BLaER1 treated with 17β-estradiol and CSF1 and Interleukin-3, amounts not matched to agents 10 nM and 100 nM (cell line): ENCODE data around the gene PRR19.
A peak's percentile ranks its signal among the peaks of the same experiment; 100 is the strongest.

ENCODE experiments used
- H3K27ac ChIP-seq, 11 experiments: shearing (Covaris generic); formaldehyde crosslinking; 2 replicates each; pipeline ENCODE4 v1.8.1; 2022
- H3K27me3 ChIP-seq, 11 experiments: shearing (Covaris generic); formaldehyde crosslinking; 2 replicates each; pipeline ENCODE4 v1.8.1; 2022
- H3K36me3 ChIP-seq, 11 experiments: shearing (Covaris generic); formaldehyde crosslinking; 2 replicates each; pipeline ENCODE4 v1.8.1; 2022
- H3K4me1 ChIP-seq, 10 experiments: shearing (Covaris generic); formaldehyde crosslinking; 2 replicates each; pipeline ENCODE4 v1.8.1; 2022
- H3K4me2 ChIP-seq, 11 experiments: shearing (Covaris generic); formaldehyde crosslinking; 2 replicates each; pipeline ENCODE4 v1.8.1; 2022
- H3K4me3 ChIP-seq, 10 experiments: shearing (Covaris generic); formaldehyde crosslinking; 2 replicates each; pipeline ENCODE4 v1.8.1; 2022
- H3K9ac ChIP-seq, 11 experiments: shearing (Covaris generic); formaldehyde crosslinking; 2 replicates each; pipeline ENCODE4 v1.8.1; 2022
- H3K9me3 ChIP-seq, 11 experiments: shearing (Covaris generic); formaldehyde crosslinking; replicated peaks in 1 of 11; 2 replicates each; pipeline ENCODE4 v1.8.1; 2022
- H4K20me1 ChIP-seq, 11 experiments: shearing (Covaris generic); formaldehyde crosslinking; 2 replicates each; pipeline ENCODE4 v1.8.1; 2022
- Cebpa-rat ChIP-seq, 11 experiments: shearing (Covaris generic); IDR thresholded peaks; 2 replicates each; pipeline ENCODE4 v1.8.1; 2022

The PRR19 gene

GRCh38 chr19:42274065-42274682, 27.8 kb upstream of the PRR19 start:
- peak overlapping the region in 9 of 11 experiments; percentile 9 to 80 (median 35); a peak in 9 of 22 replicates for H3K9ac ChIP-seq
- no peak for TF ChIP-seq Cebpa-rat (IDR thresholded peaks at IDR 0.05)
- no peaks in the 10 kb centered on the region for H3K9me3 ChIP-seq
- H3K36me3 ChIP-seq: peaks cover 38 to 69% (median 45%) of the 10 kb centered on the region in 11 experiments
- peaks cover 55 to 85% (median 71%) of the 10 kb centered on the region in 10 experiments for H3K4me1 ChIP-seq
- H3K4me2 ChIP-seq: peak overlapping the region in 4 of 11 experiments; percentile 5 to 100 (median 96); a peak in 7 of 22 replicates
- no peak overlapping the region for H3K27ac ChIP-seq
- H3K4me3 ChIP-seq: no peak overlapping the region
- H3K27me3 ChIP-seq: no peaks in the 10 kb centered on the region
- peaks cover 7 to 81% (median 43%) of the 10 kb centered on the region in 11 experiments; a peak in 17 of 22 replicates for H4K20me1 ChIP-seq

GRCh38 chr19:42275103-42275502, 26.8 kb upstream of the PRR19 start:
- peaks cover 7 to 90% (median 47%) of the 10 kb centered on the region in 11 experiments; a peak in 17 of 22 replicates for H4K20me1 ChIP-seq
- H3K27ac ChIP-seq: no peak overlapping the region; a peak in 1 of 22 replicates
- H3K27me3 ChIP-seq: no peaks in the 10 kb centered on the region
- no peak overlapping the region for H3K4me3 ChIP-seq
- no peaks in the 10 kb centered on the region for H3K9me3 ChIP-seq
- peak overlapping the region in 6 of 11 experiments; percentile 12 to 100 (median 93); a peak in 9 of 22 replicates for H3K4me2 ChIP-seq
- no peak for TF ChIP-seq Cebpa-rat (IDR thresholded peaks at IDR 0.05)
- peak overlapping the region in 10 of 11 experiments; percentile 7 to 80 (median 32); a peak in 10 of 22 replicates for H3K9ac ChIP-seq
- H3K36me3 ChIP-seq: peaks cover 38 to 69% (median 45%) of the 10 kb centered on the region in 11 experiments
- H3K4me1 ChIP-seq: peaks cover 55 to 85% (median 75%) of the 10 kb centered on the region in 10 experiments

- peaks cover 51 to 81% (median 73%) of the 10 kb centered on the region in 10 experiments for H3K4me1 ChIP-seq
- H3K9me3 ChIP-seq: no peaks in the 10 kb centered on the region
- TF ChIP-seq Cebpa-rat (IDR thresholded peaks at IDR 0.05): no peak
- no peaks in the 10 kb centered on the region for H3K27me3 ChIP-seq
- peaks cover 38 to 69% (median 45%) of the 10 kb centered on the region in 11 experiments for H3K36me3 ChIP-seq
- peak overlapping the region in 1 of 11 experiments; percentile 33; a peak in 1 of 22 replicates for H3K27ac ChIP-seq
- peak overlapping the region in 7 of 11 experiments; percentile 12 to 100 (median 98); a peak in 10 of 22 replicates for H3K4me2 ChIP-seq
- no peak overlapping the region for H3K4me3 ChIP-seq
- peaks cover 7 to 92% (median 47%) of the 10 kb centered on the region in 11 experiments; a peak in 17 of 22 replicates for H4K20me1 ChIP-seq
- H3K9ac ChIP-seq: peak overlapping the region in 10 of 11 experiments; percentile 5 to 80 (median 32); a peak in 13 of 22 replicates
Measured at GRCh38 chr19:42275517-42275916, 26.4 kb upstream of the PRR19 start.

- Histone ChIP-seq H3K4me1 (peaks cover 46 to 76% (median 69%) of the 10 kb centered on the region in 10 experiments), H3K4me2 (peak overlapping the region in 8 of 11 experiments; percentile 8 to 100 (median 96); a peak in 11 of 22 replicates), H3K27me3 (no peaks in the 10 kb centered on the region), H3K9ac (peak overlapping the region in 8 of 11 experiments; percentile 5 to 80 (median 32); a peak in 11 of 22 replicates), H4K20me1 (peaks cover 9 to 90% (median 48%) of the 10 kb centered on the region in 11 experiments; a peak in 17 of 22 replicates), H3K27ac (peak overlapping the region in 2 of 11 experiments; percentile 20 to 33; a peak in 2 of 22 replicates), H3K36me3 (peaks cover 38 to 68% (median 45%) of the 10 kb centered on the region in 11 experiments), H3K9me3 (no peaks in the 10 kb centered on the region), H3K4me3 (no peak overlapping the region)
- TF ChIP-seq Cebpa-rat (IDR thresholded peaks at IDR 0.05): no peak
Measured at GRCh38 chr19:42276284-42276683, 25.6 kb upstream of the PRR19 start.

GRCh38 chr19:42276821-42277220, 25.1 kb upstream of the PRR19 start:
- peaks cover 13 to 84% (median 49%) of the 10 kb centered on the region in 11 experiments; a peak in 17 of 22 replicates for H4K20me1 ChIP-seq
- peak overlapping the region in 9 of 11 experiments; percentile 90 to 100 (median 98); a peak in 11 of 22 replicates for H3K4me2 ChIP-seq
- H3K36me3 ChIP-seq: peaks cover 36 to 63% (median 42%) of the 10 kb centered on the region in 11 experiments
- H3K4me3 ChIP-seq: no peak overlapping the region
- TF ChIP-seq Cebpa-rat (IDR thresholded peaks at IDR 0.05): no peak
- H3K4me1 ChIP-seq: peaks cover 48 to 76% (median 69%) of the 10 kb centered on the region in 10 experiments
- H3K9ac ChIP-seq: peak overlapping the region in 7 of 11 experiments; percentile 11 to 83 (median 80); a peak in 11 of 22 replicates
- H3K27ac ChIP-seq: peak overlapping the region in 2 of 11 experiments; percentile 20 to 33; a peak in 2 of 22 replicates
- no peaks in the 10 kb centered on the region for H3K27me3 ChIP-seq
- H3K9me3 ChIP-seq: no peaks in the 10 kb centered on the region

- Histone ChIP-seq H3K4me3 (peak overlapping the region in 1 of 10 experiments; percentile 72; a peak in 1 of 20 replicates), H4K20me1 (peaks cover 20 to 77% (median 54%) of the 10 kb centered on the region in 11 experiments; a peak in 17 of 22 replicates), H3K36me3 (peaks cover 24 to 52% (median 31%) of the 10 kb centered on the region in 11 experiments), H3K9me3 (no peaks in the 10 kb centered on the region), H3K9ac (peak overlapping the region; percentile 31 to 84 (median 80); a peak in 19 of 22 replicates), H3K27me3 (no peaks in the 10 kb centered on the region), H3K4me2 (peak overlapping the region; percentile 90 to 100 (median 97)), H3K27ac (peak overlapping the region in 10 of 11 experiments; percentile 10 to 85 (median 39); a peak in 16 of 22 replicates), H3K4me1 (peaks cover 59 to 84% (median 76%) of the 10 kb centered on the region in 10 experiments)
- TF ChIP-seq Cebpa-rat (IDR thresholded peaks at IDR 0.05): no peak
Measured at GRCh38 chr19:42277821-42278451, 24.0 kb upstream of the PRR19 start.

- no peaks in the 10 kb centered on the region for H3K27me3 ChIP-seq
- peaks cover 24 to 77% (median 54%) of the 10 kb centered on the region in 11 experiments; a peak in 17 of 22 replicates for H4K20me1 ChIP-seq
- H3K9ac ChIP-seq: peak overlapping the region; percentile 76 to 86 (median 80); a peak in 21 of 22 replicates
- H3K4me3 ChIP-seq: peak overlapping the region in 6 of 10 experiments; percentile 67 to 77 (median 72); a peak in 8 of 20 replicates
- peaks cover 18 to 45% (median 24%) of the 10 kb centered on the region in 11 experiments for H3K36me3 ChIP-seq
- peak overlapping the region in 10 of 11 experiments; percentile 33 to 85 (median 74); a peak in 18 of 22 replicates for H3K27ac ChIP-seq
- no peak for TF ChIP-seq Cebpa-rat (IDR thresholded peaks at IDR 0.05)
- peak overlapping the region; percentile 90 to 100 (median 97) for H3K4me2 ChIP-seq
- H3K9me3 ChIP-seq: no peaks in the 10 kb centered on the region
- H3K4me1 ChIP-seq: peaks cover 65 to 87% (median 83%) of the 10 kb centered on the region in 10 experiments
Measured at GRCh38 chr19:42278452-42279154, 23.3 kb upstream of the PRR19 start.
